ENCODE results near the gene EPB41L1. TPM values are rescaled to one million over a fixed set of nuclear protein-coding genes. Genes with fewer than 3 reads are reported as not detected.

Gene EPB41L1
- total and polyA plus RNA-seq, 2 experiments from 2014 or later, result 24.1 to 48.7 TPM

DNA sequence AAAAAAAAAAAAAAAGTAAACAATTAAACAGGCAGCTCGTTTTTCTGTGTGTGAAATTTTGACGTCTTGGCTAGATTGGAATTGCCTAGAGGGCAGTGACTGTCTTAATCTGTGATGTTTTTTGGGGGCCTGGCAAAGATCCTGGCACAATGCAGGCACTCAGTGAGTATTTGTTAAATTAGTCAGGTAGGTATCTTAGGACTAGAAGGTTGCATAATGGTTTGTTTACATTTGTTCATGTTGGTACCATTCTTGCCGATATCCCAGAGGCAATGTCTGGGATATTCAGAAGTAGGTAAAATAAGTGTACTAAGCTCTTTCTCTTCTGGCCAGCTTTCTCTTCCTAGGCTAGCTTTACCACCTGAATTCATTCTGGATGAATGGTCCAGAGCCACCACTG lies 84.2 kb downstream of the EPB41L1 start:
- H3K79me2 ChIP-seq (replicated peaks; ENCODE audit: insufficient read depth), result peaks cover 55% of the 10 kb centered on the region

More for the DNA sequence above, 84.2 kb downstream of the EPB41L1 start:
- peaks cover 15% of the 10 kb centered on the region for H3K4me1 ChIP-seq (ENCODE audit: insufficient read depth)
- ATAC-seq (no peak), DNase-seq (ENCODE audit: low spot score) (no peak)
- H3K27ac Mint-ChIP-seq, result no peak overlapping the region
- no peaks in the 10 kb centered on the region for H3K27me3 ChIP-seq (ENCODE audit: insufficient read depth)
- peak overlapping the region; percentile 45; the same call in 1 of the 3 replicates for H3K4me3 Mint-ChIP-seq
- no peaks in the 10 kb centered on the region for H3K27me3 Mint-ChIP-seq (ENCODE audit: insufficient read depth, low read depth, poor library complexity)
- H2AFZ ChIP-seq, result no peak overlapping the region
- TF ChIP-seq JUNB (IDR thresholded peaks at IDR 0.05; ENCODE audit: unreplicated experiment), result no peak
- TF ChIP-seq, protein P1, sequence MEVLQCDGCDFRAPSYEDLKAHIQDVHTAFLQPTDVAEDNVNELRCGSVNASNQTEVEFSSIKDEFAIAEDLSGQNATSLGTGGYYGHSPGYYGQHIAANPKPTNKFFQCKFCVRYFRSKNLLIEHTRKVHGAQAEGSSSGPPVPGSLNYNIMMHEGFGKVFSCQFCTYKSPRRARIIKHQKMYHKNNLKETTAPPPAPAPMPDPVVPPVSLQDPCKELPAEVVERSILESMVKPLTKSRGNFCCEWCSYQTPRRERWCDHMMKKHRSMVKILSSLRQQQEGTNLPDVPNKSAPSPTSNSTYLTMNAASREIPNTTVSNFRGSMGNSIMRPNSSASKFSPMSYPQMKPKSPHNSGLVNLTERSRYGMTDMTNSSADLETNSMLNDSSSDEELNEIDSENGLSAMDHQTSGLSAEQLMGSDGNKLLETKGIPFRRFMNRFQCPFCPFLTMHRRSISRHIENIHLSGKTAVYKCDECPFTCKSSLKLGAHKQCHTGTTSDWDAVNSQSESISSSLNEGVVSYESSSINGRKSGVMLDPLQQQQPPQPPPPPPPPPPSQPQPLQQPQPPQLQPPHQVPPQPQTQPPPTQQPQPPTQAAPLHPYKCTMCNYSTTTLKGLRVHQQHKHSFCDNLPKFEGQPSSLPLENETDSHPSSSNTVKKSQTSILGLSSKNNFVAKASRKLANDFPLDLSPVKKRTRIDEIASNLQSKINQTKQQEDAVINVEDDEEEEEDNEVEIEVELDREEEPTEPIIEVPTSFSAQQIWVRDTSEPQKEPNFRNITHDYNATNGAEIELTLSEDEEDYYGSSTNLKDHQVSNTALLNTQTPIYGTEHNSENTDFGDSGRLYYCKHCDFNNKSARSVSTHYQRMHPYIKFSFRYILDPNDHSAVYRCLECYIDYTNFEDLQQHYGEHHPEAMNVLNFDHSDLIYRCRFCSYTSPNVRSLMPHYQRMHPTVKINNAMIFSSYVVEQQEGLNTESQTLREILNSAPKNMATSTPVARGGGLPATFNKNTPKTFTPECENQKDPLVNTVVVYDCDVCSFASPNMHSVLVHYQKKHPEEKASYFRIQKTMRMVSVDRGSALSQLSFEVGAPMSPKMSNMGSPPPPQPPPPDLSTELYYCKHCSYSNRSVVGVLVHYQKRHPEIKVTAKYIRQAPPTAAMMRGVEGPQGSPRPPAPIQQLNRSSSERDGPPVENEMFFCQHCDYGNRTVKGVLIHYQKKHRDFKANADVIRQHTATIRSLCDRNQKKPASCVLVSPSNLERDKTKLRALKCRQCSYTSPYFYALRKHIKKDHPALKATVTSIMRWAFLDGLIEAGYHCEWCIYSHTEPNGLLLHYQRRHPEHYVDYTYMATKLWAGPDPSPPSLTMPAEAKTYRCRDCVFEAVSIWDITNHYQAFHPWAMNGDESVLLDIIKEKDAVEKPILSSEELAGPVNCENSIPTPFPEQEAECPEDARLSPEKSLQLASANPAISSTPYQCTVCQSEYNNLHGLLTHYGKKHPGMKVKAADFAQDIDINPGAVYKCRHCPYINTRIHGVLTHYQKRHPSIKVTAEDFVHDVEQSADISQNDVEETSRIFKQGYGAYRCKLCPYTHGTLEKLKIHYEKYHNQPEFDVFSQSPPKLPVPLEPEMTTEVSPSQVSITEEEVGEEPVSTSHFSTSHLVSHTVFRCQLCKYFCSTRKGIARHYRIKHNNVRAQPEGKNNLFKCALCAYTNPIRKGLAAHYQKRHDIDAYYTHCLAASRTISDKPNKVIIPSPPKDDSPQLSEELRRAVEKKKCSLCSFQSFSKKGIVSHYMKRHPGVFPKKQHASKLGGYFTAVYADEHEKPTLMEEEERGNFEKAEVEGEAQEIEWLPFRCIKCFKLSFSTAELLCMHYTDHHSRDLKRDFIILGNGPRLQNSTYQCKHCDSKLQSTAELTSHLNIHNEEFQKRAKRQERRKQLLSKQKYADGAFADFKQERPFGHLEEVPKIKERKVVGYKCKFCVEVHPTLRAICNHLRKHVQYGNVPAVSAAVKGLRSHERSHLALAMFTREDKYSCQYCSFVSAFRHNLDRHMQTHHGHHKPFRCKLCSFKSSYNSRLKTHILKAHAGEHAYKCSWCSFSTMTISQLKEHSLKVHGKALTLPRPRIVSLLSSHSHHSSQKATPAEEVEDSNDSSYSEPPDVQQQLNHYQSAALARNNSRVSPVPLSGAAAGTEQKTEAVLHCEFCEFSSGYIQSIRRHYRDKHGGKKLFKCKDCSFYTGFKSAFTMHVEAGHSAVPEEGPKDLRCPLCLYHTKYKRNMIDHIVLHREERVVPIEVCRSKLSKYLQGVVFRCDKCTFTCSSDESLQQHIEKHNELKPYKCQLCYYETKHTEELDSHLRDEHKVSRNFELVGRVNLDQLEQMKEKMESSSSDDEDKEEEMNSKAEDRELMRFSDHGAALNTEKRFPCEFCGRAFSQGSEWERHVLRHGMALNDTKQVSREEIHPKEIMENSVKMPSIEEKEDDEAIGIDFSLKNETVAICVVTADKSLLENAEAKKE (CRISPR knock-in tag; IDR thresholded peaks at IDR 0.05), result no peak
- TF ChIP-seq, protein P2, sequence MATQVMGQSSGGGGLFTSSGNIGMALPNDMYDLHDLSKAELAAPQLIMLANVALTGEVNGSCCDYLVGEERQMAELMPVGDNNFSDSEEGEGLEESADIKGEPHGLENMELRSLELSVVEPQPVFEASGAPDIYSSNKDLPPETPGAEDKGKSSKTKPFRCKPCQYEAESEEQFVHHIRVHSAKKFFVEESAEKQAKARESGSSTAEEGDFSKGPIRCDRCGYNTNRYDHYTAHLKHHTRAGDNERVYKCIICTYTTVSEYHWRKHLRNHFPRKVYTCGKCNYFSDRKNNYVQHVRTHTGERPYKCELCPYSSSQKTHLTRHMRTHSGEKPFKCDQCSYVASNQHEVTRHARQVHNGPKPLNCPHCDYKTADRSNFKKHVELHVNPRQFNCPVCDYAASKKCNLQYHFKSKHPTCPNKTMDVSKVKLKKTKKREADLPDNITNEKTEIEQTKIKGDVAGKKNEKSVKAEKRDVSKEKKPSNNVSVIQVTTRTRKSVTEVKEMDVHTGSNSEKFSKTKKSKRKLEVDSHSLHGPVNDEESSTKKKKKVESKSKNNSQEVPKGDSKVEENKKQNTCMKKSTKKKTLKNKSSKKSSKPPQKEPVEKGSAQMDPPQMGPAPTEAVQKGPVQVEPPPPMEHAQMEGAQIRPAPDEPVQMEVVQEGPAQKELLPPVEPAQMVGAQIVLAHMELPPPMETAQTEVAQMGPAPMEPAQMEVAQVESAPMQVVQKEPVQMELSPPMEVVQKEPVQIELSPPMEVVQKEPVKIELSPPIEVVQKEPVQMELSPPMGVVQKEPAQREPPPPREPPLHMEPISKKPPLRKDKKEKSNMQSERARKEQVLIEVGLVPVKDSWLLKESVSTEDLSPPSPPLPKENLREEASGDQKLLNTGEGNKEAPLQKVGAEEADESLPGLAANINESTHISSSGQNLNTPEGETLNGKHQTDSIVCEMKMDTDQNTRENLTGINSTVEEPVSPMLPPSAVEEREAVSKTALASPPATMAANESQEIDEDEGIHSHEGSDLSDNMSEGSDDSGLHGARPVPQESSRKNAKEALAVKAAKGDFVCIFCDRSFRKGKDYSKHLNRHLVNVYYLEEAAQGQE (IDR thresholded peaks at IDR 0.05; ENCODE audit: unreplicated experiment), result no peak
- TF ChIP-seq STAT1 (IDR thresholded peaks at IDR 0.05; ENCODE audit: unreplicated experiment), result no peak
- TF ChIP-seq CREB1 (CRISPR knock-in tag; IDR thresholded peaks at IDR 0.05; ENCODE audit: low read depth), result no peak
- no peak for TF ChIP-seq ZNF331 (CRISPR knock-in tag; IDR thresholded peaks at IDR 0.05; ENCODE audit: low read depth)
- no peak for TF ChIP-seq ZNF114 (CRISPR knock-in tag; IDR thresholded peaks at IDR 0.05)
- TF ChIP-seq NANOG (IDR thresholded peaks at IDR 0.05; ENCODE audit: borderline replicate concordance), result no peak
- TF ChIP-seq, protein P3, sequence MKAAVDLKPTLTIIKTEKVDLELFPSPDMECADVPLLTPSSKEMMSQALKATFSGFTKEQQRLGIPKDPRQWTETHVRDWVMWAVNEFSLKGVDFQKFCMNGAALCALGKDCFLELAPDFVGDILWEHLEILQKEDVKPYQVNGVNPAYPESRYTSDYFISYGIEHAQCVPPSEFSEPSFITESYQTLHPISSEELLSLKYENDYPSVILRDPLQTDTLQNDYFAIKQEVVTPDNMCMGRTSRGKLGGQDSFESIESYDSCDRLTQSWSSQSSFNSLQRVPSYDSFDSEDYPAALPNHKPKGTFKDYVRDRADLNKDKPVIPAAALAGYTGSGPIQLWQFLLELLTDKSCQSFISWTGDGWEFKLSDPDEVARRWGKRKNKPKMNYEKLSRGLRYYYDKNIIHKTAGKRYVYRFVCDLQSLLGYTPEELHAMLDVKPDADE (IDR thresholded peaks at IDR 0.05), result no peak
- TF ChIP-seq POLR2AphosphoS5 (IDR thresholded peaks at IDR 0.05; ENCODE audit: low read depth), result no peak
- TF ChIP-seq EZH2 (IDR thresholded peaks at IDR 0.05; ENCODE audit: low read depth, unreplicated experiment), result no peak
- TF ChIP-seq, protein P4, sequence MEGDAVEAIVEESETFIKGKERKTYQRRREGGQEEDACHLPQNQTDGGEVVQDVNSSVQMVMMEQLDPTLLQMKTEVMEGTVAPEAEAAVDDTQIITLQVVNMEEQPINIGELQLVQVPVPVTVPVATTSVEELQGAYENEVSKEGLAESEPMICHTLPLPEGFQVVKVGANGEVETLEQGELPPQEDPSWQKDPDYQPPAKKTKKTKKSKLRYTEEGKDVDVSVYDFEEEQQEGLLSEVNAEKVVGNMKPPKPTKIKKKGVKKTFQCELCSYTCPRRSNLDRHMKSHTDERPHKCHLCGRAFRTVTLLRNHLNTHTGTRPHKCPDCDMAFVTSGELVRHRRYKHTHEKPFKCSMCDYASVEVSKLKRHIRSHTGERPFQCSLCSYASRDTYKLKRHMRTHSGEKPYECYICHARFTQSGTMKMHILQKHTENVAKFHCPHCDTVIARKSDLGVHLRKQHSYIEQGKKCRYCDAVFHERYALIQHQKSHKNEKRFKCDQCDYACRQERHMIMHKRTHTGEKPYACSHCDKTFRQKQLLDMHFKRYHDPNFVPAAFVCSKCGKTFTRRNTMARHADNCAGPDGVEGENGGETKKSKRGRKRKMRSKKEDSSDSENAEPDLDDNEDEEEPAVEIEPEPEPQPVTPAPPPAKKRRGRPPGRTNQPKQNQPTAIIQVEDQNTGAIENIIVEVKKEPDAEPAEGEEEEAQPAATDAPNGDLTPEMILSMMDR (conservative IDR thresholded peaks at IDR 0.05; ENCODE audit: low read depth in 2 of 2), result no peak
- no peak for TF ChIP-seq EZH2phosphoT487 (IDR thresholded peaks at IDR 0.05; ENCODE audit: unreplicated experiment)
- no peak overlapping the region for H3K4me2 ChIP-seq
- no peaks in the 10 kb centered on the region for H3K9me3 Mint-ChIP-seq
- H3K4me1 Mint-ChIP-seq, result peaks cover 13% of the 10 kb centered on the region
- H3K36me3 Mint-ChIP-seq (ENCODE audit: low read depth), result peaks cover 24% of the 10 kb centered on the region; the same call in 2 of the 3 replicates
- H4K20me1 ChIP-seq (replicated peaks; ENCODE audit: insufficient read depth), result peaks cover 12% of the 10 kb centered on the region
- H3K4me3 ChIP-seq, result no peak overlapping the region
- no peaks in the 10 kb centered on the region for H3K9me2 ChIP-seq (ENCODE audit: insufficient read depth)
- H3K27ac ChIP-seq (ENCODE audit: low read depth), result no peak overlapping the region
- peaks cover 9% of the 10 kb centered on the region; the same call in 1 of the 2 replicates for H3K36me3 ChIP-seq (ENCODE audit: insufficient read depth)
- no peaks in the 10 kb centered on the region for H3F3A ChIP-seq (replicated peaks; ENCODE audit: low read depth)
